H1 (cell line): ENCODE measurements around the gene PRKCA. TPM values are rescaled to one million over a fixed set of nuclear protein-coding genes. Genes with fewer than 3 reads are reported as not detected.

Source experiments
- GTF2F1 ChIP-seq: IDR thresholded peaks from 2 replicates; pipeline ENCODE4 v1.6.1; 2012; ENCODE audit warnings: low read depth, low read length, improper control_type of control experiment, borderline replicate concordance
- polyA plus RNA-seq, 7 experiments: library from polyadenylated mRNA; depleted of rRNA in 3 of 7; stranded (reverse) in 5 of 7; unstranded in 2 of 7; fragments of >200 nt in 5 of 7; fragments of 200-250 nt in 2 of 7; gene quantifications; 1 replicate in 5 of 7; 2 replicates in 1 of 7; 4 replicates in 1 of 7; pipeline versions ENCODE4 v1.2.1 to v1.2.3, GENCODE V29; 2011 to 2013; ENCODE audit warnings: missing spikeins in 2 of 7, mixed read lengths in 2 of 7
- total RNA-seq: library from RNA; stranded (reverse); fragmentation: NEBNext Ultra II Directional; extraction: Animal tissue kit (Norgen Biotek cat#: 25700); gene quantifications from 2 replicates; pipeline ENCODE4 v1.2.1, GENCODE V29; 2021

The PRKCA gene
- total and polyA plus RNA-seq, 2 of the 8 experiments (the other 6 are each of a cell fraction or from before 2014, with no cell fraction given) = 5.8 to 17.8 TPM

GRCh38 chr17:66432996-66433551 is 130.7 kb downstream of the PRKCA start (continued):
- TF ChIP-seq GTF2F1 = no peak
